K562 (cell line): Measurements from ENCODE around the gene TMOD3. TPM values are rescaled to one million over a fixed set of nuclear protein-coding genes. Genes with fewer than 3 reads are reported as not detected.

Experiments
- ARID4B ChIP-seq: sonication (generic); formaldehyde crosslinking; IDR thresholded peaks from 2 replicates; pipeline ENCODE4 v1.8.0; 2022; ENCODE audit warnings: mild to moderate bottlenecking, missing genetic modification reagents
- CHD1 ChIP-seq: fragments of 200-600 bp; sonication (generic); IDR thresholded peaks from one replicate; pipeline ENCODE4 v1.6.1; 2012; ENCODE audit warnings: mild to moderate bottlenecking, moderate library complexity, low read length, inconsistent platforms
- ERF ChIP-seq: fragments of 450-650 bp; formaldehyde crosslinking; IDR thresholded peaks from 2 replicates; pipeline ENCODE4 v1.4.0; 2020; ENCODE audit warnings: mild to moderate bottlenecking, mixed read lengths
- KDM5B ChIP-seq: fragments of 200-600 bp; sonication (generic); IDR thresholded peaks from 2 replicates; pipeline ENCODE4 v1.6.1; 2012; ENCODE audit warnings: low read depth, mild to moderate bottlenecking, moderate library complexity, low read length, control low read depth, inconsistent platforms; ENCODE audit not compliant: insufficient replicate concordance
- KLF10 ChIP-seq: fragments of 250-450 bp; sonication (Bioruptor Pico); IDR thresholded peaks from 2 replicates; pipeline ENCODE4 v1.6.1; 2021; ENCODE audit warnings: matching md5 sums
- NFYB ChIP-seq: IDR thresholded peaks from 2 replicates; pipeline ENCODE4 v1.6.1; 2011; ENCODE audit warnings: mild to moderate bottlenecking, moderate library complexity; ENCODE audit not compliant: insufficient read length; ENCODE audit errors: extremely low read depth
- TARDBP ChIP-seq: fragments of 450-650 bp; IDR thresholded peaks from 2 replicates; pipeline ENCODE4 v1.6.1; 2016
- TFE3 ChIP-seq: fragments of 450-650 bp; formaldehyde crosslinking; IDR thresholded peaks from 2 replicates; pipeline ENCODE4 v1.4.0; 2020; ENCODE audit warnings: mild to moderate bottlenecking, mixed read lengths
- TRIM28 ChIP-seq: fragments of 450-650 bp; IDR thresholded peaks from 2 replicates; pipeline ENCODE4 v1.6.1; 2017
- U2AF1 ChIP-seq: fragments of 200-400 bp; formaldehyde crosslinking; optimal IDR thresholded peaks from 2 replicates; pipeline ENCODE3; 2017; ENCODE audit warnings: mild to moderate bottlenecking, low read depth, low read length, moderate library complexity
- U2AF2 ChIP-seq: fragments of 200-400 bp; formaldehyde crosslinking; optimal IDR thresholded peaks from 2 replicates; pipeline ENCODE3; 2017; ENCODE audit warnings: low read depth, mild to moderate bottlenecking, low read length
- ZNF282 ChIP-seq: sonication (generic); formaldehyde crosslinking; IDR thresholded peaks from 2 replicates; pipeline ENCODE4 v1.8.1; 2023; ENCODE audit warnings: missing genetic modification reagents
- ZNF639 ChIP-seq, 2 experiments: fragments of 200-800 bp in 1 of 2; sonication (Bioruptor generic) in 1 of 2; sonication (generic) in 1 of 2; formaldehyde crosslinking in 1 of 2; IDR thresholded peaks in 1 of 2; conservative IDR thresholded peaks in 1 of 2; 2 replicates each; pipeline versions ENCODE4 v1.5.0 to v1.6.1; 2016 to 2020; ENCODE audit warnings: missing compliant biosample characterization in 1 of 2, missing genetic modification characterization in 1 of 2, missing genetic modification reagents in 1 of 2
- polyA plus RNA-seq, 8 experiments: library from polyadenylated mRNA; depleted of rRNA in 4 of 8; stranded (reverse) in 5 of 8; unstranded in 3 of 8; fragments of >200 nt; fragmentation: Nextera tagmentation in 2 of 8; fragmentation: Illumina TruSeq in 1 of 8; extraction: Ambion mirVana in 2 of 8; extraction: Trizol in 1 of 8; gene quantifications; 2 replicates each; pipeline versions ENCODE4 v1.2.1 to v1.2.3, GENCODE V29; 2011 to 2014; ENCODE audit warnings: inconsistent platforms in 1 of 8, missing spikeins in 1 of 8
- total RNA-seq, 7 experiments: library from RNA; depleted of rRNA in 6 of 7; stranded (reverse); fragments of >200 nt in 6 of 7; fragmentation: Illumina TruSeq in 2 of 7; extraction: Trizol in 2 of 7; gene quantifications; 2 replicates each; pipeline versions ENCODE4 v1.2.1 to v1.2.3, GENCODE V29; 2011 to 2021; ENCODE audit warnings: low replicate concordance in 1 of 7
- TF ChIP-seq, protein P1 (sequence below): fragments of 450-650 bp; formaldehyde crosslinking; IDR thresholded peaks from 2 replicates; pipeline ENCODE4 v1.4.0; 2020; ENCODE audit warnings: mild to moderate bottlenecking, moderate library complexity
- TF ChIP-seq, protein P2 (sequence below): fragments of 250-450 bp; sonication (Bioruptor Pico); IDR thresholded peaks from 2 replicates; pipeline ENCODE4 v1.9.0; 2021; ENCODE audit warnings: mild to moderate bottlenecking, inconsistent platforms

Gene TMOD3
- total and polyA plus RNA-seq, 9 of the 15 experiments (the other 6 are each of a cell fraction or from before 2014, with no cell fraction given), result 6.8 to 45.0 (median 30.9) TPM

DNA sequence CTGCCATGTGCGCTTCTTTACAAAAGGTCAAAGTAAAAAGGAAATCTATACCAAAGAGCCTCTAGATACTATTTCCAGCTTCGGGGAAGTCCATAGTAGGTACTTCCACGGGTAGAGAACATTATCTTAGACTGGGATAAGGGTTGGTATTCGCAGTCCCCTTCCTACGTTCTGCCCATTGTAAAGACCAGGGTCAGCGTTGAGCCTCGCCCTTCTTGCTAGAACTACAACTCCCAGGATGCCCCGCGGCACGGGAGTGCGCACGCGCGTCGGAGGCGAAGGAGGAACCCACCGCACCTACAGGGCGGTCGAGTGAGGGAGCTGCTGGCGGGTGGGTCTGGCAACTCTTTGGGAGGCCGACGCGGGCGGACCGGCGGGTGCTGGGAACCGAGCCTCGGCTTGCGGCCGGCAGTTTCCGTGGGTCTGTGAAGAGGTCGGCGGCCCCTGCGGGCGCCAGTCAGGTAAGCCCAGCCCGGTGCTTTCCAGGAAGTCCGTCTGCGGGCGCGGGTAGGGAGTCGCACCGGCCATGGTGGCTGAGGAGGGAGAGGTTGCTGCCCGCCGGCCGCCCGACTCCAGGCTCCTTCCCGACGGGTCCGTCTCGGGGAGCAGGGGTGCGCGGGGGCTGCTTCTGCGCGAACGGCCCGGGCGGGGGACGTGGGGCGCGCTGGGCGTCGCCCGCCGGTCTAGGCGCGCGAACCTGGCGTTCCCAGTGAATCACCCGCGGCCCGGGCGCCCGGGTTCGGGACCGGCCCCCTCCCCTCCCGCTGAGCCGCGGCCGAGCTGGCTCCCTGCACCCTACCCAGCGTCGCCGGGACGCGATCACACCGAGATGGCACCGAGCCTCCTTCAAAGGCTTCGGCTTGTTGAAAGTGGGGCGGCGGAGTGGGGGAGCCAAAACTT lies at the start of gene TMOD3 (continued):
- TF ChIP-seq TFE3 (no peak), ARID4B (CRISPR knock-in tag) (peak; percentile 43), U2AF2 (no peak), ERF (CRISPR knock-in tag) (no peak), TRIM28 (no peak), CHD1 (peak; percentile 26), TARDBP (no peak), NFYB (no peak), U2AF1 (peak; percentile 63), ZNF282 (CRISPR knock-in tag) (no peak), KDM5B (peak; percentile 90), ZNF639 (CRISPR knock-in tag; conservative IDR thresholded peaks at IDR 0.05 in 1 of 2, IDR thresholded peaks at IDR 0.05 in 1 of 2) (no peak), KLF10 (CRISPR knock-in tag) (no peak)
- TF ChIP-seq, protein P1, sequence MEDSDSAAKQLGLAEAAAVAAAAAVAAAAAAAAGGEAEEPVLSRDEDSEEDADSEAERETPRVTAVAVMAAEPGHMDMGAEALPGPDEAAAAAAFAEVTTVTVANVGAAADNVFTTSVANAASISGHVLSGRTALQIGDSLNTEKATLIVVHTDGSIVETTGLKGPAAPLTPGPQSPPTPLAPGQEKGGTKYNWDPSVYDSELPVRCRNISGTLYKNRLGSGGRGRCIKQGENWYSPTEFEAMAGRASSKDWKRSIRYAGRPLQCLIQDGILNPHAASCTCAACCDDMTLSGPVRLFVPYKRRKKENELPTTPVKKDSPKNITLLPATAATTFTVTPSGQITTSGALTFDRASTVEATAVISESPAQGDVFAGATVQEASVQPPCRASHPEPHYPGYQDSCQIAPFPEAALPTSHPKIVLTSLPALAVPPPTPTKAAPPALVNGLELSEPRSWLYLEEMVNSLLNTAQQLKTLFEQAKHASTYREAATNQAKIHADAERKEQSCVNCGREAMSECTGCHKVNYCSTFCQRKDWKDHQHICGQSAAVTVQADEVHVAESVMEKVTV (CRISPR knock-in tag), result no peak
- TF ChIP-seq, protein P2, sequence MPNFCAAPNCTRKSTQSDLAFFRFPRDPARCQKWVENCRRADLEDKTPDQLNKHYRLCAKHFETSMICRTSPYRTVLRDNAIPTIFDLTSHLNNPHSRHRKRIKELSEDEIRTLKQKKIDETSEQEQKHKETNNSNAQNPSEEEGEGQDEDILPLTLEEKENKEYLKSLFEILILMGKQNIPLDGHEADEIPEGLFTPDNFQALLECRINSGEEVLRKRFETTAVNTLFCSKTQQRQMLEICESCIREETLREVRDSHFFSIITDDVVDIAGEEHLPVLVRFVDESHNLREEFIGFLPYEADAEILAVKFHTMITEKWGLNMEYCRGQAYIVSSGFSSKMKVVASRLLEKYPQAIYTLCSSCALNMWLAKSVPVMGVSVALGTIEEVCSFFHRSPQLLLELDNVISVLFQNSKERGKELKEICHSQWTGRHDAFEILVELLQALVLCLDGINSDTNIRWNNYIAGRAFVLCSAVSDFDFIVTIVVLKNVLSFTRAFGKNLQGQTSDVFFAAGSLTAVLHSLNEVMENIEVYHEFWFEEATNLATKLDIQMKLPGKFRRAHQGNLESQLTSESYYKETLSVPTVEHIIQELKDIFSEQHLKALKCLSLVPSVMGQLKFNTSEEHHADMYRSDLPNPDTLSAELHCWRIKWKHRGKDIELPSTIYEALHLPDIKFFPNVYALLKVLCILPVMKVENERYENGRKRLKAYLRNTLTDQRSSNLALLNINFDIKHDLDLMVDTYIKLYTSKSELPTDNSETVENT (CRISPR knock-in tag), result no peak; the same call in 1 of the 2 replicates
